Spleen (tissue), 7 donors: ENCODE results near the gene TRIM23.

ENCODE experiments used
- POLR2A ChIP-seq, 3 donors: fragments of 450-650 bp; IDR thresholded peaks; one replicate each; pipeline ENCODE4 v1.5.1; 2017; ENCODE audit warnings: antibody characterized with exemption in 3 of 3, mild to moderate bottlenecking in 1 of 3
- TF ChIP-seq, protein P1 (sequence below), 11 experiments: fragments of 200-600 bp in 7 of 11; fragments of 450-650 bp in 4 of 11; sonication (generic) in 4 of 11; IDR thresholded peaks in 8 of 11; conservative IDR thresholded peaks in 3 of 11; 1 replicate in 7 of 11; 2 replicates in 4 of 11; pipeline versions ENCODE4 v1.4.0 to v1.8.0; 2016 to 2021; ENCODE audit warnings: antibody characterized with exemption in 11 of 11, inconsistent platforms in 4 of 11, mild to moderate bottlenecking in 1 of 11
- donor health status: DM: no; HTN: no; CAD: no; lungs with moderate emphysema.
- donor health status: DM: no; HTN: no; CAD: no.
- donor health status: DM: no; HTN: no; CAD: no.

DNA sequence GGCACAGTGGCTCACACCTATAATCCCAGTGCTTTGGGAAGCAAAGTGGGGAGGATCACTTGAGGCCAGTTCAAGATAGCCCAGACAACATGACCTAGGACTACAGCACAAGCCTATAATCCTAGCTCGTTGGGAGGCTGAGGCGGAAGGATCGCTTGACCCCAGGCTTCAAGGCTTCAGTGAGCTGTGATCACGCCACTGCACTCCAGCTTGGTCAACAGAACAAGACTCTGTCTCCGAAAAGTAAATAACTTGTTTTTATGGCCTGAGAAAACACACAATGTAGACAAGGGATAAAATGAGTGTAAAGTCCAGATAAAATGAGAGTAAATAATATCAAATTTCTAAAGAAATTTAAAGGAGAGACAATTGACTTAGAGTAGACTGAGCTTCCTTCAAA, 27.0 kb upstream of the TRIM23 start:
- TF ChIP-seq, protein P1, sequence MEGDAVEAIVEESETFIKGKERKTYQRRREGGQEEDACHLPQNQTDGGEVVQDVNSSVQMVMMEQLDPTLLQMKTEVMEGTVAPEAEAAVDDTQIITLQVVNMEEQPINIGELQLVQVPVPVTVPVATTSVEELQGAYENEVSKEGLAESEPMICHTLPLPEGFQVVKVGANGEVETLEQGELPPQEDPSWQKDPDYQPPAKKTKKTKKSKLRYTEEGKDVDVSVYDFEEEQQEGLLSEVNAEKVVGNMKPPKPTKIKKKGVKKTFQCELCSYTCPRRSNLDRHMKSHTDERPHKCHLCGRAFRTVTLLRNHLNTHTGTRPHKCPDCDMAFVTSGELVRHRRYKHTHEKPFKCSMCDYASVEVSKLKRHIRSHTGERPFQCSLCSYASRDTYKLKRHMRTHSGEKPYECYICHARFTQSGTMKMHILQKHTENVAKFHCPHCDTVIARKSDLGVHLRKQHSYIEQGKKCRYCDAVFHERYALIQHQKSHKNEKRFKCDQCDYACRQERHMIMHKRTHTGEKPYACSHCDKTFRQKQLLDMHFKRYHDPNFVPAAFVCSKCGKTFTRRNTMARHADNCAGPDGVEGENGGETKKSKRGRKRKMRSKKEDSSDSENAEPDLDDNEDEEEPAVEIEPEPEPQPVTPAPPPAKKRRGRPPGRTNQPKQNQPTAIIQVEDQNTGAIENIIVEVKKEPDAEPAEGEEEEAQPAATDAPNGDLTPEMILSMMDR (IDR thresholded peaks at IDR 0.05 in 8 of 11, conservative IDR thresholded peaks at IDR 0.05 in 3 of 11) = no peak
- TF ChIP-seq POLR2A (IDR thresholded peaks at IDR 0.05) = no peak
